Immature natural killer cell (primary cell): Measurements from ENCODE around the gene NCAPD2. TPM values are rescaled to one million over a fixed set of nuclear protein-coding genes. Genes with fewer than 3 reads are reported as not detected.
"Not testable (repeated sequence)": the region's sequence is repeated elsewhere in the genome, so short reads cannot be mapped to it uniquely, and the experiment has no call there.

Experiments
- DNase-seq, 3 donors: peaks; one replicate each; pipeline ENCODE4 v3.0.0; 2022; ENCODE audit warnings: mixed read lengths in 1 of 3
- H3K27ac Mint-ChIP-seq, 6 donors: one replicate each; pipeline ENCODE4 v1.8.0; 2020; ENCODE audit warnings: mixed read lengths in 6 of 6, mild to moderate bottlenecking in 5 of 6, inconsistent platforms in 4 of 6, moderate library complexity in 3 of 6
- H3K27me3 Mint-ChIP-seq, 3 donors: one replicate each; pipeline ENCODE4 v1.8.0; 2020 to 2021; ENCODE audit warnings: low read depth in 3 of 3, mild to moderate bottlenecking in 3 of 3, mixed read lengths in 3 of 3, moderate library complexity in 3 of 3, inconsistent platforms in 1 of 3
- H3K36me3 Mint-ChIP-seq, 3 donors: one replicate each; pipeline ENCODE4 v1.8.0; 2020; ENCODE audit warnings: mixed read lengths in 3 of 3, inconsistent platforms in 2 of 3, mild to moderate bottlenecking in 2 of 3
- H3K4me1 Mint-ChIP-seq, 2 donors: one replicate each; pipeline ENCODE4 v1.8.0; 2020; ENCODE audit warnings: inconsistent platforms in 2 of 2, mild to moderate bottlenecking in 2 of 2, mixed read lengths in 2 of 2, moderate library complexity in 1 of 2
- H3K4me3 Mint-ChIP-seq, 5 donors: one replicate each; pipeline ENCODE4 v1.8.0; 2020; ENCODE audit warnings: mild to moderate bottlenecking in 5 of 5, mixed read lengths in 5 of 5, inconsistent platforms in 3 of 5, moderate library complexity in 3 of 5
- H3K9me3 Mint-ChIP-seq, 6 donors: one replicate each; pipeline ENCODE4 v1.8.0; 2020; ENCODE audit warnings: mild to moderate bottlenecking in 6 of 6, mixed read lengths in 6 of 6, inconsistent platforms in 4 of 6, moderate library complexity in 3 of 6
- polyA plus RNA-seq, 3 donors: library from polyadenylated mRNA; unstranded; fragments of 300-500 nt; fragmentation: Illumina TruSeq; gene quantifications; one replicate each; pipeline ENCODE4 v1.2.3, GENCODE V29; 2021

Gene NCAPD2
- polyA plus RNA-seq, 3 donors from 2014 or later: 23.3 to 50.5 (median 24.0) TPM

DNA sequence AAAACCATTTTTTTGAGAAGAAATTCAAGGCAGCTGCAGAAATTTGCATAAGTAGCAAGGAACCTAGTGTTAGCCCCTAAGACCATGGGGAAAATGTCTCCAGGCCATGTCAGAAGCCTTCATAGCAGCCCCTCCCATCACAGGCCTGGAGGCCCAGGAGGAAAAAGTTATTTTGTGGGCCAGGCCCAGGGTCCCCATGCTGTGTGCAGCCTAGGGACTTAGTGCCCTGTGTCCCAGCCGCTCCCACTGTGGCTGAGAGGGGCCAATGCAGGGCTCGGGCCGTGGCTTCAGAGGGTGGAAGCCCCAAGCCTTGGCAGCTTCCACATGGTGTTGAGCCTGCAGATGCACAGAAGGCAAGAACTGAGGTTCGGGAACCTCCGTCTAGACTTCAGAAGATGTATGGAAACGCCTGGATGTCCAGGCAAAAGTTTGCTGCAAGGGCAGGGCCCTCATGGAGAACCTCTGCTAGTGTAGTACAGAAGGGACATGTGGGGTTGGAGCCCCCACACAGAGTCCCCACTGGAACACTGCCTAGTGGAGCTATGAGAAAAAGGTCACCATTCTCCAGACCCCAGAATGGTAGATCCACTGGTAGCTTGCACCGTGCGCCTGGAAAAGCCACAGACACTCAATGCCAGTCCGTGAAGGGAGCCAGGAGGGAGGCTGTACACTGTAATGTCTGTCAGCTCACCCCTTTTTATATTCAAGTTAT lies 26.2 kb upstream of the NCAPD2 start:
- Mint-ChIP-seq H3K27me3 (peaks cover 2 to 15% (median 14%) of the 10 kb centered on the region in 3 donors), H3K27ac (peak overlapping the region in 5 of 6 donors; percentile 59 to 80 (median 72)), H3K4me1 (peaks cover 62 to 82% of the 10 kb centered on the region in 2 donors), H3K36me3 (peaks cover 15 to 26% (median 26%) of the 10 kb centered on the region in 3 donors), H3K4me3 (peak overlapping the region; percentile 30 to 93 (median 87))
- H3K9me3 Mint-ChIP-seq, DNase-seq: not testable (repeated sequence)

DNA sequence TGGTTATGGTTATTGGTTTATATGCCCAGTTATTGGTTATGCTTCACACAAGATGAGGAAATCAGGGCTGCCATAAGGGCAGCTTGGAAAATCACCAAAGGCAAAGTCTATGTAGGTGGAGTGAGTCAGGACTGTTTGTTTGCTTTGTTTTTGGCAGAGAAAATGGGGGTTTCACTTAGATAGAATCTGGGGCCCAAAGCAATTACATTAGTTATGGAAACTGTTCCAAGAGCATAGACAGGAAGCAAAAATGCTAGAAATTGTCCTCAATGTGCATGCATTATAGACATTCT lies 25.7 kb upstream of the NCAPD2 start:
- peaks cover 2 to 14% (median 11%) of the 10 kb centered on the region in 3 donors for H3K27me3 Mint-ChIP-seq
- H3K9me3 Mint-ChIP-seq: no peaks in the 10 kb centered on the region

DNA sequence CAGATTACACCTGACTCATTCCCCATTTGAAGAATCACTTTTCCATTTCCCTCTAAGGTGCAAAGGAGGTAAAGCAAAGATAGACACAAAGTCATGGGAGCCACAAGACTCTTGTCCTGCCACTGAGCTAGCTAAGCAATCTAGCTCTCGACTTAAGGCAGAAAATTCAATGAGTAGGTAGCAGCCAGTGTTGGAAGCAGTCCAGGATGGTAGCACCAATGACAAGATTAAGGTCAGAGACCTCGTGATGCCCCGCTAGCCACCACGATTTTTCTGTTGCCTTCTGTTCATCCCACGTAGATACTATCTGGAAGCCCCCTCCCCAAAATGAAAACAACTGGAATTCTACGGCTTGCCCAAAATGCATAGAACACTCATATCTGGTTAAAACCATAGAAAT lies 24.8 kb upstream of the NCAPD2 start:
- H3K36me3 Mint-ChIP-seq: peaks cover 7 to 16% (median 15%) of the 10 kb centered on the region in 3 donors
- no peak for DNase-seq
- no peaks in the 10 kb centered on the region for H3K9me3 Mint-ChIP-seq
- peaks cover 49 to 68% of the 10 kb centered on the region in 2 donors for H3K4me1 Mint-ChIP-seq
- peaks cover 2 to 14% (median 11%) of the 10 kb centered on the region in 3 donors for H3K27me3 Mint-ChIP-seq
- H3K4me3 Mint-ChIP-seq: peak overlapping the region; percentile 87 to 93 (median 91)
- H3K27ac Mint-ChIP-seq: peak overlapping the region; percentile 59 to 96 (median 87)

More for the DNA sequence above, 25.7 kb upstream of the NCAPD2 start:
- H3K4me3 Mint-ChIP-seq: peak overlapping the region; percentile 87 to 93 (median 91)
- peaks cover 57 to 76% of the 10 kb centered on the region in 2 donors for H3K4me1 Mint-ChIP-seq
- peak overlapping the region; percentile 59 to 85 (median 68) for H3K27ac Mint-ChIP-seq
- H3K36me3 Mint-ChIP-seq: peaks cover 12 to 22% (median 21%) of the 10 kb centered on the region in 3 donors
- DNase-seq: no peak

DNA sequence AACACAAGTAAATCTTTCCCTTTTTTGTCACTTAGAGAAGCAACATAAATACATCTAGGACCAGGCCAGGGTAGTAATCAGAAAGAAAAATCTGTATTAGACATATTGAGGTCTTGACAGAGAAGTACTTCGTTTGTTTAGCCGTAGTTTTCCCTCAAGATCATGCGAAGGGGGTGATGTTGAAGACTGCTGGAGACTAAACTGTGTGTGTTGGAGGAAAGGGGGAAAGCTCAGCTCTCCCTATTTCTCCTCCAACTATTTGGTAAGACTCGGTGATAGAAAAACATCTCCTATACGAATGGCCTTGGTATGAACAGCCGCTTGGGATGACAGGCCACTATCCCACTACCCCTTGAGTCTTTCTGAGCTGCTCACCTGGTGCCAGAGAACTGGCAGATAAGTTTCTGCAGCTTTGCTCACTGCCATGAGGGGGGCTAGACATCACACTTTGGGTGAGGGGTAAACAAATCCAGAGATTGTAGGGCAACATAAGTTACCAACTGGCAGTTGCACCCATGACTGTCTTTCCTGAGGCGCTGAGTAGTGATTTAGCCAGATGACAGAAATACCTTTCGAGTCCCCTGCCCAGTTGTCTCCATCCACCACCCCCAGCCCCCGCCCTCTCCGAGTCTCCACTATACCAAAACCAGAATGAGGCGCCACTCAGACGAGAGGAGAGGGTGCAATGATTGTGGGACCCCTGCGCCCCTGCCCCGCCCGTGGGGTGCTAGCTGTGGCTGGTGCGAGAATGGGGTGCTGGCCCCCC lies 24.1 kb upstream of the NCAPD2 start:
- DNase-seq: no peak
- Mint-ChIP-seq H3K9me3 (no peaks in the 10 kb centered on the region), H3K4me1 (peaks cover 42 to 61% of the 10 kb centered on the region in 2 donors), H3K36me3 (peaks cover 7 to 9% (median 8%) of the 10 kb centered on the region in 3 donors), H3K27me3 (peaks cover 2 to 12% (median 9%) of the 10 kb centered on the region in 3 donors), H3K27ac (peak overlapping the region; percentile 31 to 96 (median 87)), H3K4me3 (peak overlapping the region; percentile 87 to 93 (median 91))

DNA sequence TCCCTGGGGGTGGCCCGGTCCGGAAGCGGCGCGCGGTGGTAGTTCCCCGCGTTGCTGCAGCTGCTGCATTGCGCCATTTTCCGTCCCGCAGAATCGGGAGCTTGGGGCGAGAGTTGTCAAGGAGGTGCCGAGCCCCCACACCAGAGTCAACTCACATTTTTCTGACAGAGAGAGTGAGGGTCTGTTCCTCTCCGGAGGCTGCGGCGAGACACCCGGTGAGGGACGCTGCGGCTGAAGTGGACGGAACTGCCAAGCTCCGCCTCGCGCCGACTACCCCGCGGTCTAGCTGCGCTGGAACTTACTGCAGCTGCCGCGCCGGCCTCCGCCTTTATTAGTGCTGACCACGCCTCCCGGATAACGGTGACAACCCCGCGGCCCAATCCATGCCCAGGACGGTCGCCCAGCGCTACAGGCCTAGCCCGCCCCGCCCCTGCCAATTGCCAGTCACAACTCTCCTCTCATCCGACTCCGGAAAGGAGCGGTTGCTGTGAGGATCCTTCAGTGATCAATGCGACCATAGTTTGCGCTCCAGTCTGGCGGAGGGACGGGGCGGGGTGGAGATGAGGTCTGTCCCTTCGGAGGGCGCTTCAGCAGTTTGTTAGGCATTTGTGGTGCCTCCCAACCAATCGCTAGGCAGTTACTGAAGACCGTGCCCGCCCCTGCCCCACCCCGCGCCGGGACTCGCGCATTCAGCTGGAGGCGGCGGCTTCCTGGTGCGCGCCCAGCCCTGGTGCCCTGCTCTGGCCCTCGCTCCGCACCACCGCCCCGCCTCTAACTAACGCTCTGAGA lies 23.3 kb upstream of the NCAPD2 start, which contains the start of gene VAMP1:
Gene VAMP1, minus strand, starts transcription at position 303 of the 789 bp plus-strand sequence. Its CDS starts 146 bp downstream, at position 157.
- Mint-ChIP-seq H3K4me1 (peaks cover 38 to 53% of the 10 kb centered on the region in 2 donors), H3K36me3 (peaks cover 3 to 7% (median 5%) of the 10 kb centered on the region in 3 donors), H3K4me3 (peak within 1 kb of the TSS; percentile 87 to 93 (median 91)), H3K27me3 (peaks cover 2 to 14% (median 9%) of the 10 kb centered on the region in 3 donors), H3K9me3 (no peaks in the 10 kb centered on the region), H3K27ac (peak within 1 kb of the TSS; percentile 85 to 96 (median 94))
- DNase-seq: peak; percentile 95 to 96 (median 95)

DNA sequence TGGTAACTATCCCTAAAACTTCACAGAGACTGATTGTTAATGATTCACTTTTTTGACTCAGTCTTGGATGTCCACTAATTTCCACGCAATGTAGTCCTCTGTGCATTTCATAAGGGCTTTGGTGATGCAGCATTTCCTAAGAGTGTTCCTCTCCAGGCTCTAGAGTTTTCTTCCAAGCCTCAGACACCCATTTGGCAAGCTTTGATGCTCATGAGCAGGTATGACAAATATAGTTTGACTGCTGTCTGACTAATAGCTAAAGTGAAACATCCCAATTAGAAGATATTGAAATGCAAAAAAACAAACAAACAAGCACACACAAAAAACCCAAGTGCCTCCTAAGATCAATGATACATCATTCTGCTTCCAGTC lies 21.9 kb upstream of the NCAPD2 start:
- H3K4me1 Mint-ChIP-seq: peaks cover 33 to 39% of the 10 kb centered on the region in 2 donors
- peak overlapping the region in 4 of 6 donors; percentile 0 to 93 (median 4) for H3K27ac Mint-ChIP-seq
- peak overlapping the region in 4 of 5 donors; percentile 11 to 93 (median 26) for H3K4me3 Mint-ChIP-seq
- no peaks in the 10 kb centered on the region for H3K9me3 Mint-ChIP-seq
- H3K36me3 Mint-ChIP-seq: peaks cover 0 to 4% (median 0%) of the 10 kb centered on the region in 3 donors
- no peak for DNase-seq
- H3K27me3 Mint-ChIP-seq: peaks cover 2 to 14% (median 9%) of the 10 kb centered on the region in 3 donors

DNA sequence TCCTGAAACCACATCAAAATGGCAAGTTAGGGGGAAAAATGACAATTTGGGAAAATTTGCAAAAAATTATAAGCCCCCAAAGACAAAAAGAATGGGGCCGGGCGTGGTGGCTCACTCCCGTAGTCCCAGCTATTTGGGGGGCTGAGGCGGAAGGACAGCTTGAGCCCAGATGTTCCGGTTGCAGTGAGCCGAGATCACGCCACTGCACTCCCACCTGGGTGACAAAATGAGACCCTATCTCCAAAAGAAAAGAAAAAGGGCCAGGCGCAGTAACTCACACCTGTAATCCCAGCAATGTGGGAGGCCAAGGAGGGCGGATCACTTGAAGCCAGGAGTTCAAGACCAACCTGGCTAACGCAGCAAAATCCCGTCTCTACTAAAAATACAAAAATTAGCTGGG lies 21.4 kb upstream of the NCAPD2 start:
- Mint-ChIP-seq H3K4me1 (peaks cover 29 to 34% of the 10 kb centered on the region in 2 donors), H3K9me3 (no peaks in the 10 kb centered on the region), H3K27me3 (peaks cover 2 to 14% (median 9%) of the 10 kb centered on the region in 3 donors), H3K36me3 (no peaks in the 10 kb centered on the region), H3K4me3 (peak overlapping the region in 3 of 5 donors; percentile 11 to 93 (median 33)), H3K27ac (no peak overlapping the region)
- no peak for DNase-seq

DNA sequence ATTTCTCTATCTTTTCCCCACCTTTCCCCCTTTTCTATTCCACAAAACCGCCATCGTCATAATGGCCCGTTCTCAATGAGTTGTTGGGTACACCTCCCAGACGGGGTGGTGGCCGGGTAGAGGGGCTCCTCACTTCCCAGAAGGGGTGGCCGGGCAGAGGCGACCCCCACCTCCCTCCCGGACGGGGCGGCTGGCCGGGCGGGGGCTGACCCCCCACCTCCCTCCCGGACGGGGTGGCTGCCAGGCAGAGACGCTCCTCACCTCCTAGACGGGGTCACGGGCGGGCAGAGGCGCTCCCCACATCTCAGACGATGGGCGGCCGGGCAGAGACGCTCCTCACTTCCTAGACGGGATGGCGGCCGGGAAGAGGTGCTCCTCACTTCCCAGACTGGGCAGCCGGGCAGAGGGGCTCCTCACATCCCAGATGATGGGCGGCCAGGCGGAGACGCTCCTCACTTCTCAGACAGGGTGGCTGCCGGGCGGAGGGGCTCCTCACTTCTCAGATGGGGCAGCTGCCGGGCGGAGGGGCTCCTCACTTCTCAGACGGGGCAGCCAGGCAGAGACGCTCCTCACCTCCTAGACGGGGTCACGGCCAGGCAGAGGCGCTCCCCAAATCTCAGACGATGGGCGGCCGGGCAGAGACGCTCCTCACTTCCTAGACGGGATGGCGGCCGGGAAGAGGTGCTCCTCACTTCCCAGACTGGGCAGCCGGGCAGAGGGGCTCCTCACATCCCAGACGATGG lies 18.5 kb upstream of the NCAPD2 start:
- H3K4me1 Mint-ChIP-seq, H3K36me3 Mint-ChIP-seq, DNase-seq, H3K4me3 Mint-ChIP-seq, H3K9me3 Mint-ChIP-seq, H3K27ac Mint-ChIP-seq: not testable (repeated sequence)
- peaks cover 5 to 10% (median 6%) of the 10 kb centered on the region in 3 donors for H3K27me3 Mint-ChIP-seq

DNA sequence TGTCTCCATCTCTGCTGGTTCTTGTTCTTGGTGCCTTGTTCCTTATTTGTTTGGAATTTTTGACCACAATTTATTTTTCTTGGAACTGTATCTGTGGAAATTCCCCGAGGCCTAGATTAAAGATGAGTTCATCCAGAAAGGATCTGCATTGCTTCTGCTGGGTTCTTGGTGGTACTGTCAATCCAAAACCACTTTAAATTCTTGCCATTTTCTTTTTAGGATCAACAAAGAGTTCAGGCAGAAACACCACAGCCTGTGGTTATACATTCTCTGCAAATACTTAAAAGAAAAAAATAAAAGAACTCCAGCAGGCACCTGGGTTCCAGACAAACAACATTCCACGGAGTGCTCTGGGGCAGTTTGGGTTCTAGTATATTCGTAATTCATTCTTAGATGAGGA lies 17.4 kb upstream of the NCAPD2 start:
- Mint-ChIP-seq H3K4me1 (peaks cover 0 to under 1% of the 10 kb centered on the region in 2 donors), H3K9me3 (no peaks in the 10 kb centered on the region), H3K27me3 (peaks cover 3 to 4% (median 3%) of the 10 kb centered on the region in 3 donors), H3K4me3 (no peak overlapping the region), H3K36me3 (no peaks in the 10 kb centered on the region), H3K27ac (no peak overlapping the region)
- DNase-seq: no peak

DNA sequence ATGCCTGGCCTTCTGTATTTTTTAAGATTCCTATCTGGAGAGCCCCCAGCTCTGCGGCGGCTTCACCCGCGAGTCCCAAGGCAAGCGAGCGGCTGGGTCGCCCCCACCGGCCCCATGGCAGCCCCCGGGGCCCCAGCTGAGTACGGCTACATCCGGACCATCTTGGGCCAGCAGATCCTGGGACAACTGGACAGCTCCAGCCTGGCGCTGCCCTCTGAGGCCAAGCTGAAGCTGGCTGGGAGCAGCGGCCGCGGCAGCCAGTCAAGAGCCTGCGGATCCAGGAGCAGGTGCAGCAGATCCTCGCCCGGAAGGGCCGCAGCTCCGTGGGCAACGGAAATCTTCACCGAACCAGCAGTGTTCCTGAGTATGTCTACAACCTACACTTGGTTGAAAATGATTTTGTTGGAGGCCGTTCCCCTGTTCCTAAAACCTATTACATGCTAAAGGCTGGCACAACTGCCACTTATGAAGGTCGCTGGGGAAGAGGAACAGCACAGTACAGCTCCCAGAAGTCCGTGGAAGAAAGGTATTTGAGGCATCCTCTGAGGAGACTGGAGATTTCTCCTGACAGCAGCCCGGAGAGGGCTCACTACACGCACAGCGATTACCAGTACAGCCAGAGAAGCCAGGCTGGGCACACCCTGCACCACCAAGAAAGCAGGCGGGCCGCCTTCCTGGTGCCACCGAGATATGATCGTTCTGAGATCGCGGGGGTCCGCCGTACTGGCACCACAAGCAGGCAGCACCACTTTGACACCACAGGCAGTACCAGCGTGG lies 16.1 kb upstream of the NCAPD2 start:
- not testable (repeated sequence) for H3K27ac Mint-ChIP-seq, DNase-seq, H3K27me3 Mint-ChIP-seq, H3K36me3 Mint-ChIP-seq, H3K9me3 Mint-ChIP-seq, H3K4me1 Mint-ChIP-seq, H3K4me3 Mint-ChIP-seq

DNA sequence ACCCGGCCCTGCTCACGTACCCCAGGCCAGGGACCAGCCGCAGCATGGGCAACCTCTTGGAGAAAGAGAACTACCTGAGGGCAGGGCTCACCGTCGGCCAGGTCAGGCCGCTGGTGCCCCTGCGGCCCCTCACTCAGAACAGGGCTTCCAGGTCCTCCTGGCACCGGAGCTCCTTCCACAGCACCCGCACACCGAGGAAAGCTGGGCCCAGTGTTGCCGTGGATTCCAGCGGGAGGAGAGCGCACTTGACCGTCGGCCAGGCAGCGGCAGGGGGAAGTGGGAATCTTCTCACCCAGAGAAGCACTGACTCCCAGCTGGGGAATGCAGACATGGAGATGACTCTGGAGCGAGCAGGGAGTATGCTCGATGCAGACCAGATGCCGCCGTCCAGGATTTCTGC lies 15.5 kb upstream of the NCAPD2 start:
- Mint-ChIP-seq H3K36me3 (no peaks in the 10 kb centered on the region), H3K27me3 (peaks cover 3 to 4% (median 4%) of the 10 kb centered on the region in 3 donors), H3K4me3 (no peak overlapping the region), H3K9me3 (no peaks in the 10 kb centered on the region), H3K27ac (no peak overlapping the region), H3K4me1 (no peaks in the 10 kb centered on the region)
- DNase-seq: no peak

DNA sequence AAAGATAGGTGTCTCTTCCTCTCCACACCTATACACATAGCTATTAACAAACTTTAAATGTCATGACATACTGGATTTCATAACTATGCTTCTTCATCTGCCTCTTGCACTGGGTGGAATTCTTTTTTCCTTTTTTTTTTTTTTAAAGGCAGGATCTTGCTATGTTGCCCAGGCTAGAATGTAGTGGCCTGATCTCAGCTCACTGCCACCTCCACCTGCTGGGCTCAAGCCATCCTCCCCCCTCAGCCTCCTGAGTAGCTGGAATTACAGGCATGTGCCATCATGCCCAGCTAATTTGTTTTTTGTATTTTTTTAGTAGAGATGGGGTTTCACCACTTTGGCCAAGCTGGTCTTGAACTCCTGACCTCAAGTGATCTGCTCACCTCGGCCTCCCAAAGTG lies 5.7 kb upstream of the NCAPD2 start:
- no peak overlapping the region for H3K4me3 Mint-ChIP-seq
- H3K36me3 Mint-ChIP-seq: peaks cover 0 to 4% (median 4%) of the 10 kb centered on the region in 3 donors
- no peak for DNase-seq
- H3K27me3 Mint-ChIP-seq: peaks cover 5 to 15% (median 6%) of the 10 kb centered on the region in 3 donors
- H3K4me1 Mint-ChIP-seq: peaks cover 12 to 16% of the 10 kb centered on the region in 2 donors
- no peaks in the 10 kb centered on the region for H3K9me3 Mint-ChIP-seq
- no peak overlapping the region for H3K27ac Mint-ChIP-seq
